ENCODE results near the gene GPR107.

DNA sequence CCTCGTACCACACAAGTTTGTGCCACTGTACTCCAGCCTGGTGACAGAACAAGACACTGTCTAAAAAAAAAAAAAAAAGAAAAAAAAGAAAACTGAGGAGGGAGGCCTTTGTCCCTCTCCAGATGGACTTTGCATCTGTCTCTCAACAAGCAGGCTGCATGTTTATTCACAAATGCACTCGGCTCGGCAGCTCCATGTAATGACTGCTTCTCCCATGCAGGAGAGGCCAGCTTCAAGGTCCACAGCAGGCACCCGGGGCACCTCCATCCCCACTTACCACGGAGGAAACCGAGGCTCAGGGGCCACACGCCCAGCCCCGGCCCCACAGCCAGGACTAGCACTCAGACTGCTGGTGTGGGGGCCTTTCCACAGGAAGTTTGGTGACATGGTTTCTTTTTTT, 105.4 kb downstream of the GPR107 start:
- TF ChIP-seq CTCF (IDR thresholded peaks at IDR 0.05 in 4 of 5, conservative IDR thresholded peaks at IDR 0.05 in 1 of 5), result no peak
- TF ChIP-seq POLR2A (IDR thresholded peaks at IDR 0.05), result no peak
